GM23338 (cell line): ENCODE results near the gene CDC73. TPM values are rescaled to one million over a fixed set of nuclear protein-coding genes. Genes with fewer than 3 reads are reported as not detected.

Experiments used
- ATAC-seq: fragments of 200-7000 bp; cut with Tn5 transposase; 3 replicates; pipeline ENCODE4 v1.9.1; 2020
- DNase-seq: peaks from one replicate; pipeline ENCODE4 v3.0.0-alpha.2; 2015; ENCODE audit warnings: low spot score
- H2AFZ ChIP-seq: fragments of 200-600 bp; sonication (generic); 2 replicates; pipeline ENCODE4 v1.8.0; 2016; ENCODE audit warnings: antibody characterized with exemption, mild to moderate bottlenecking, moderate library complexity
- H3F3A ChIP-seq: fragments of 200-600 bp; sonication (generic); replicated peaks from 2 replicates; pipeline ENCODE4 v1.8.0; 2017; ENCODE audit warnings: antibody characterized with exemption, mixed run types, low read depth
- H3K27ac ChIP-seq: fragments of 200-600 bp; sonication (generic); 2 replicates; pipeline ENCODE4 v1.6.1; 2016; ENCODE audit warnings: low read depth
- H3K27me3 ChIP-seq: fragments of 200-600 bp; sonication (generic); 2 replicates; pipeline ENCODE4 v1.8.0; 2016; ENCODE audit warnings: mild to moderate bottlenecking, mixed run types, moderate library complexity; ENCODE audit not compliant: insufficient read depth
- H3K36me3 ChIP-seq: fragments of 200-600 bp; sonication (generic); 2 replicates; pipeline ENCODE4 v1.8.0; 2016; ENCODE audit warnings: mild to moderate bottlenecking; ENCODE audit not compliant: insufficient read depth
- H3K4me1 ChIP-seq: fragments of 200-600 bp; sonication (generic); 2 replicates; pipeline ENCODE4 v1.8.0; 2016; ENCODE audit warnings: mild to moderate bottlenecking, moderate library complexity; ENCODE audit not compliant: insufficient read depth
- H3K4me2 ChIP-seq: fragments of 200-600 bp; sonication (generic); 2 replicates; pipeline ENCODE4 v1.7.1; 2017; ENCODE audit warnings: mixed run types
- H3K4me3 ChIP-seq: fragments of 200-600 bp; sonication (generic); 2 replicates; pipeline ENCODE4 v1.6.1; 2016; ENCODE audit warnings: mixed run types
- H3K79me2 ChIP-seq: fragments of 200-600 bp; sonication (generic); replicated peaks from 2 replicates; pipeline ENCODE4 v1.8.0; 2017; ENCODE audit warnings: mild to moderate bottlenecking; ENCODE audit not compliant: insufficient read depth
- H3K9me2 ChIP-seq: fragments of 200-600 bp; sonication (generic); 2 replicates; pipeline ENCODE4 v1.8.0; 2017; ENCODE audit not compliant: insufficient read depth
- H4K20me1 ChIP-seq: fragments of 200-600 bp; sonication (generic); replicated peaks from 2 replicates; pipeline ENCODE4 v1.8.0; 2017; ENCODE audit warnings: mild to moderate bottlenecking; ENCODE audit not compliant: insufficient read depth
- H3K27ac Mint-ChIP-seq: 2 replicates; pipeline ENCODE4 v1.8.0; 2020; ENCODE audit warnings: inconsistent platforms, mild to moderate bottlenecking, moderate library complexity, mixed read lengths
- H3K27me3 Mint-ChIP-seq: 3 replicates; pipeline ENCODE4 v1.8.0; 2022; ENCODE audit warnings: low read depth, mild to moderate bottlenecking, moderate library complexity, mixed read lengths, inconsistent platforms; ENCODE audit not compliant: insufficient read depth, poor library complexity
- H3K36me3 Mint-ChIP-seq: 3 replicates; pipeline ENCODE4 v1.8.0; 2021; ENCODE audit warnings: low read depth, mild to moderate bottlenecking, inconsistent platforms, moderate library complexity, mixed read lengths
- H3K4me1 Mint-ChIP-seq: 3 replicates; pipeline ENCODE4 v1.8.0; 2020; ENCODE audit warnings: mild to moderate bottlenecking, inconsistent platforms, mixed read lengths
- H3K4me3 Mint-ChIP-seq: 3 replicates; pipeline ENCODE4 v1.8.0; 2021; ENCODE audit warnings: moderate library complexity, mild to moderate bottlenecking, inconsistent platforms, mixed read lengths
- H3K9me3 Mint-ChIP-seq: 3 replicates; pipeline ENCODE4 v1.8.0; 2020; ENCODE audit warnings: moderate library complexity, mild to moderate bottlenecking, inconsistent platforms, mixed read lengths
- CREB1 ChIP-seq: fragments of 250-450 bp; sonication (Bioruptor Pico); IDR thresholded peaks from 2 replicates; pipeline ENCODE4 v1.5.0; 2020; ENCODE audit warnings: low read depth, mild to moderate bottlenecking, moderate library complexity
- EZH2phosphoT487 ChIP-seq: fragments of 200-600 bp; sonication (generic); IDR thresholded peaks from one replicate; pipeline ENCODE4 v1.8.1; 2018; ENCODE audit warnings: antibody characterized with exemption; ENCODE audit not compliant: unreplicated experiment
- POLR2AphosphoS5 ChIP-seq: IDR thresholded peaks from 2 replicates; pipeline ENCODE4 v1.6.1; 2016; ENCODE audit warnings: antibody characterized with exemption, low read depth
- ZNF331 ChIP-seq: fragments of 250-450 bp; sonication (Bioruptor Pico); IDR thresholded peaks from 2 replicates; pipeline ENCODE4 v1.5.0; 2020; ENCODE audit warnings: low read depth, mild to moderate bottlenecking, moderate library complexity
- polyA plus RNA-seq: library from polyadenylated mRNA; unstranded; fragments of >200 nt; fragmentation: Nextera tagmentation; extraction: Ambion mirVana; gene quantifications from 2 replicates; pipeline ENCODE4 v1.2.1, GENCODE V29; 2016
- total RNA-seq: library from RNA; depleted of rRNA; stranded (reverse); fragments of >200 nt; shearing (Covaris generic); gene quantifications from 2 replicates; pipeline ENCODE4 v1.2.3, GENCODE V29; 2014
- TF ChIP-seq, protein P1 (sequence below): fragments of 250-450 bp; sonication (Bioruptor Pico); IDR thresholded peaks from 2 replicates; pipeline ENCODE4 v1.5.0; 2020; ENCODE audit warnings: mild to moderate bottlenecking, moderate library complexity
- TF ChIP-seq, protein P2 (sequence below), 2 experiments: fragments of 200-600 bp in 1 of 2; sonication (generic) in 1 of 2; conservative IDR thresholded peaks; 2 replicates each; pipeline versions ENCODE4 v1.5.1 to v1.6.1; 2016 to 2017; ENCODE audit warnings: antibody characterized with exemption in 2 of 2, low read depth in 2 of 2, mild to moderate bottlenecking in 2 of 2, moderate library complexity in 1 of 2
- TF ChIP-seq, protein P3 (sequence below): IDR thresholded peaks from 2 replicates; pipeline ENCODE4 v1.6.1; 2016; ENCODE audit warnings: antibody characterized with exemption

The CDC73 gene
- total and polyA plus RNA-seq, 2 experiments from 2014 or later = 40.4 to 63.2 TPM

GRCh38 chr1:193157360-193157759 is 35.5 kb downstream of the CDC73 start (continued):
- TF ChIP-seq, protein P1, sequence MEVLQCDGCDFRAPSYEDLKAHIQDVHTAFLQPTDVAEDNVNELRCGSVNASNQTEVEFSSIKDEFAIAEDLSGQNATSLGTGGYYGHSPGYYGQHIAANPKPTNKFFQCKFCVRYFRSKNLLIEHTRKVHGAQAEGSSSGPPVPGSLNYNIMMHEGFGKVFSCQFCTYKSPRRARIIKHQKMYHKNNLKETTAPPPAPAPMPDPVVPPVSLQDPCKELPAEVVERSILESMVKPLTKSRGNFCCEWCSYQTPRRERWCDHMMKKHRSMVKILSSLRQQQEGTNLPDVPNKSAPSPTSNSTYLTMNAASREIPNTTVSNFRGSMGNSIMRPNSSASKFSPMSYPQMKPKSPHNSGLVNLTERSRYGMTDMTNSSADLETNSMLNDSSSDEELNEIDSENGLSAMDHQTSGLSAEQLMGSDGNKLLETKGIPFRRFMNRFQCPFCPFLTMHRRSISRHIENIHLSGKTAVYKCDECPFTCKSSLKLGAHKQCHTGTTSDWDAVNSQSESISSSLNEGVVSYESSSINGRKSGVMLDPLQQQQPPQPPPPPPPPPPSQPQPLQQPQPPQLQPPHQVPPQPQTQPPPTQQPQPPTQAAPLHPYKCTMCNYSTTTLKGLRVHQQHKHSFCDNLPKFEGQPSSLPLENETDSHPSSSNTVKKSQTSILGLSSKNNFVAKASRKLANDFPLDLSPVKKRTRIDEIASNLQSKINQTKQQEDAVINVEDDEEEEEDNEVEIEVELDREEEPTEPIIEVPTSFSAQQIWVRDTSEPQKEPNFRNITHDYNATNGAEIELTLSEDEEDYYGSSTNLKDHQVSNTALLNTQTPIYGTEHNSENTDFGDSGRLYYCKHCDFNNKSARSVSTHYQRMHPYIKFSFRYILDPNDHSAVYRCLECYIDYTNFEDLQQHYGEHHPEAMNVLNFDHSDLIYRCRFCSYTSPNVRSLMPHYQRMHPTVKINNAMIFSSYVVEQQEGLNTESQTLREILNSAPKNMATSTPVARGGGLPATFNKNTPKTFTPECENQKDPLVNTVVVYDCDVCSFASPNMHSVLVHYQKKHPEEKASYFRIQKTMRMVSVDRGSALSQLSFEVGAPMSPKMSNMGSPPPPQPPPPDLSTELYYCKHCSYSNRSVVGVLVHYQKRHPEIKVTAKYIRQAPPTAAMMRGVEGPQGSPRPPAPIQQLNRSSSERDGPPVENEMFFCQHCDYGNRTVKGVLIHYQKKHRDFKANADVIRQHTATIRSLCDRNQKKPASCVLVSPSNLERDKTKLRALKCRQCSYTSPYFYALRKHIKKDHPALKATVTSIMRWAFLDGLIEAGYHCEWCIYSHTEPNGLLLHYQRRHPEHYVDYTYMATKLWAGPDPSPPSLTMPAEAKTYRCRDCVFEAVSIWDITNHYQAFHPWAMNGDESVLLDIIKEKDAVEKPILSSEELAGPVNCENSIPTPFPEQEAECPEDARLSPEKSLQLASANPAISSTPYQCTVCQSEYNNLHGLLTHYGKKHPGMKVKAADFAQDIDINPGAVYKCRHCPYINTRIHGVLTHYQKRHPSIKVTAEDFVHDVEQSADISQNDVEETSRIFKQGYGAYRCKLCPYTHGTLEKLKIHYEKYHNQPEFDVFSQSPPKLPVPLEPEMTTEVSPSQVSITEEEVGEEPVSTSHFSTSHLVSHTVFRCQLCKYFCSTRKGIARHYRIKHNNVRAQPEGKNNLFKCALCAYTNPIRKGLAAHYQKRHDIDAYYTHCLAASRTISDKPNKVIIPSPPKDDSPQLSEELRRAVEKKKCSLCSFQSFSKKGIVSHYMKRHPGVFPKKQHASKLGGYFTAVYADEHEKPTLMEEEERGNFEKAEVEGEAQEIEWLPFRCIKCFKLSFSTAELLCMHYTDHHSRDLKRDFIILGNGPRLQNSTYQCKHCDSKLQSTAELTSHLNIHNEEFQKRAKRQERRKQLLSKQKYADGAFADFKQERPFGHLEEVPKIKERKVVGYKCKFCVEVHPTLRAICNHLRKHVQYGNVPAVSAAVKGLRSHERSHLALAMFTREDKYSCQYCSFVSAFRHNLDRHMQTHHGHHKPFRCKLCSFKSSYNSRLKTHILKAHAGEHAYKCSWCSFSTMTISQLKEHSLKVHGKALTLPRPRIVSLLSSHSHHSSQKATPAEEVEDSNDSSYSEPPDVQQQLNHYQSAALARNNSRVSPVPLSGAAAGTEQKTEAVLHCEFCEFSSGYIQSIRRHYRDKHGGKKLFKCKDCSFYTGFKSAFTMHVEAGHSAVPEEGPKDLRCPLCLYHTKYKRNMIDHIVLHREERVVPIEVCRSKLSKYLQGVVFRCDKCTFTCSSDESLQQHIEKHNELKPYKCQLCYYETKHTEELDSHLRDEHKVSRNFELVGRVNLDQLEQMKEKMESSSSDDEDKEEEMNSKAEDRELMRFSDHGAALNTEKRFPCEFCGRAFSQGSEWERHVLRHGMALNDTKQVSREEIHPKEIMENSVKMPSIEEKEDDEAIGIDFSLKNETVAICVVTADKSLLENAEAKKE = no peak
- TF ChIP-seq ZNF331 (CRISPR knock-in tag) (no peak), EZH2phosphoT487 (no peak)

GRCh38 chr1:193176113-193176512 is 54.3 kb downstream of the CDC73 start:
- Histone ChIP-seq H3K79me2 (peaks cover 49% of the 10 kb centered on the region), H3K27me3 (no peaks in the 10 kb centered on the region), H3K4me1 (no peaks in the 10 kb centered on the region), H4K20me1 (peaks cover 8% of the 10 kb centered on the region; the same call in 1 of the 2 replicates), H2AFZ (no peak overlapping the region), H3K4me3 (no peak overlapping the region), H3K4me2 (no peak overlapping the region), H3F3A (no peaks in the 10 kb centered on the region), H3K9me2 (no peaks in the 10 kb centered on the region), H3K36me3 (no peaks in the 10 kb centered on the region), H3K27ac (no peak overlapping the region)
- no peak overlapping the region for H3K27ac Mint-ChIP-seq
- H3K9me3 Mint-ChIP-seq = no peaks in the 10 kb centered on the region
- no peak for ATAC-seq
- H3K4me3 Mint-ChIP-seq = no peak overlapping the region
- H3K36me3 Mint-ChIP-seq = no peaks in the 10 kb centered on the region; the same call in 1 of the 3 replicates
- H3K4me1 Mint-ChIP-seq = peaks cover 2% of the 10 kb centered on the region; the same call in 2 of the 3 replicates
- H3K27me3 Mint-ChIP-seq = no peaks in the 10 kb centered on the region
- DNase-seq = no peak
- TF ChIP-seq, protein P1 = no peak
- TF ChIP-seq, protein P2, sequence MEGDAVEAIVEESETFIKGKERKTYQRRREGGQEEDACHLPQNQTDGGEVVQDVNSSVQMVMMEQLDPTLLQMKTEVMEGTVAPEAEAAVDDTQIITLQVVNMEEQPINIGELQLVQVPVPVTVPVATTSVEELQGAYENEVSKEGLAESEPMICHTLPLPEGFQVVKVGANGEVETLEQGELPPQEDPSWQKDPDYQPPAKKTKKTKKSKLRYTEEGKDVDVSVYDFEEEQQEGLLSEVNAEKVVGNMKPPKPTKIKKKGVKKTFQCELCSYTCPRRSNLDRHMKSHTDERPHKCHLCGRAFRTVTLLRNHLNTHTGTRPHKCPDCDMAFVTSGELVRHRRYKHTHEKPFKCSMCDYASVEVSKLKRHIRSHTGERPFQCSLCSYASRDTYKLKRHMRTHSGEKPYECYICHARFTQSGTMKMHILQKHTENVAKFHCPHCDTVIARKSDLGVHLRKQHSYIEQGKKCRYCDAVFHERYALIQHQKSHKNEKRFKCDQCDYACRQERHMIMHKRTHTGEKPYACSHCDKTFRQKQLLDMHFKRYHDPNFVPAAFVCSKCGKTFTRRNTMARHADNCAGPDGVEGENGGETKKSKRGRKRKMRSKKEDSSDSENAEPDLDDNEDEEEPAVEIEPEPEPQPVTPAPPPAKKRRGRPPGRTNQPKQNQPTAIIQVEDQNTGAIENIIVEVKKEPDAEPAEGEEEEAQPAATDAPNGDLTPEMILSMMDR (conservative IDR thresholded peaks at IDR 0.05; ENCODE audit: low read depth in 2 of 2) = no peak
- TF ChIP-seq POLR2AphosphoS5 = no peak
- TF ChIP-seq CREB1 (CRISPR knock-in tag) = no peak
- TF ChIP-seq, protein P3, sequence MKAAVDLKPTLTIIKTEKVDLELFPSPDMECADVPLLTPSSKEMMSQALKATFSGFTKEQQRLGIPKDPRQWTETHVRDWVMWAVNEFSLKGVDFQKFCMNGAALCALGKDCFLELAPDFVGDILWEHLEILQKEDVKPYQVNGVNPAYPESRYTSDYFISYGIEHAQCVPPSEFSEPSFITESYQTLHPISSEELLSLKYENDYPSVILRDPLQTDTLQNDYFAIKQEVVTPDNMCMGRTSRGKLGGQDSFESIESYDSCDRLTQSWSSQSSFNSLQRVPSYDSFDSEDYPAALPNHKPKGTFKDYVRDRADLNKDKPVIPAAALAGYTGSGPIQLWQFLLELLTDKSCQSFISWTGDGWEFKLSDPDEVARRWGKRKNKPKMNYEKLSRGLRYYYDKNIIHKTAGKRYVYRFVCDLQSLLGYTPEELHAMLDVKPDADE = no peak
